Measurements from ENCODE around the gene PLEKHM2.

PLEKHM2 gene

DNA sequence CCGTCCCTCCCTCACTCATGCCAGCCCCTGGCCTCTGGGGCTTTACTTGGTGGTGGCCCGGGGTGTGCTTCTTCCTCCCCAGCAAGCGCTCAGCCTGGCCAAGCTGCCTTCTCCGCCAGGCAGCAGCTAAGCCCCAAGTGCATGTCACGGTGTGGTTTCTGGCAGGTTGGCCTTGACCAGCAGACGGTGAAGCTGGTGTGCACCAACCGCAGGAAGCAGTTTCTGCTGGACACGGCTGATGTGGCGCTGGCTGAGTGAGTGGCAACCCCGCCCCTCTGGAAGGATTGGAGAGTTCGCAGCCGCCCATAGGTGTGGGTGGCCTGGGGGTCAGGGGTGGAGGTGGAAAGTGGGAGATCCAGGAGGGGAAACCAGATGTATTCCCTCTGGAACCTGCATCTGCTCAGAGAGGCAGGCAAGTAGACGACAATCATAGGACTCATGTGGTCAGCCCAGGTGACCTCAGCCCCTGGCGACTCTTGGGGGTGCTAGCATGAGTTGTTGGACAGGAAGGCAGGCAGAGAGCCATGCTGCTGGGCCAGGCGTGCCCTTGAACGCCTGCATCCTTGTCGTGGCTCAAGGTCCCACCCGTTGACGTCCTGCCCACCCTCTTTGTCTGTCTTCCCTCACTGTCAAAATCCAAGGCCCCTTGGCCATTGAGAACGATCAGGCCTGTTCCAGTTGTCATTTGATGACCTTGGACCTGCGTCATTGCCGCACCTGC is 45.0 kb downstream of the PLEKHM2 start:
- no peak overlapping the region for H3K4me3 ChIP-seq (replicated peaks; ENCODE audit: low read depth, low read length)
- no peak for DNase-seq (ENCODE audit: extremely low read depth, low read depth)
- TF ChIP-seq, protein P1, sequence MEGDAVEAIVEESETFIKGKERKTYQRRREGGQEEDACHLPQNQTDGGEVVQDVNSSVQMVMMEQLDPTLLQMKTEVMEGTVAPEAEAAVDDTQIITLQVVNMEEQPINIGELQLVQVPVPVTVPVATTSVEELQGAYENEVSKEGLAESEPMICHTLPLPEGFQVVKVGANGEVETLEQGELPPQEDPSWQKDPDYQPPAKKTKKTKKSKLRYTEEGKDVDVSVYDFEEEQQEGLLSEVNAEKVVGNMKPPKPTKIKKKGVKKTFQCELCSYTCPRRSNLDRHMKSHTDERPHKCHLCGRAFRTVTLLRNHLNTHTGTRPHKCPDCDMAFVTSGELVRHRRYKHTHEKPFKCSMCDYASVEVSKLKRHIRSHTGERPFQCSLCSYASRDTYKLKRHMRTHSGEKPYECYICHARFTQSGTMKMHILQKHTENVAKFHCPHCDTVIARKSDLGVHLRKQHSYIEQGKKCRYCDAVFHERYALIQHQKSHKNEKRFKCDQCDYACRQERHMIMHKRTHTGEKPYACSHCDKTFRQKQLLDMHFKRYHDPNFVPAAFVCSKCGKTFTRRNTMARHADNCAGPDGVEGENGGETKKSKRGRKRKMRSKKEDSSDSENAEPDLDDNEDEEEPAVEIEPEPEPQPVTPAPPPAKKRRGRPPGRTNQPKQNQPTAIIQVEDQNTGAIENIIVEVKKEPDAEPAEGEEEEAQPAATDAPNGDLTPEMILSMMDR (IDR thresholded peaks at IDR 0.05; ENCODE audit: low read depth, low read length, missing control alignments): no peak

DNA sequence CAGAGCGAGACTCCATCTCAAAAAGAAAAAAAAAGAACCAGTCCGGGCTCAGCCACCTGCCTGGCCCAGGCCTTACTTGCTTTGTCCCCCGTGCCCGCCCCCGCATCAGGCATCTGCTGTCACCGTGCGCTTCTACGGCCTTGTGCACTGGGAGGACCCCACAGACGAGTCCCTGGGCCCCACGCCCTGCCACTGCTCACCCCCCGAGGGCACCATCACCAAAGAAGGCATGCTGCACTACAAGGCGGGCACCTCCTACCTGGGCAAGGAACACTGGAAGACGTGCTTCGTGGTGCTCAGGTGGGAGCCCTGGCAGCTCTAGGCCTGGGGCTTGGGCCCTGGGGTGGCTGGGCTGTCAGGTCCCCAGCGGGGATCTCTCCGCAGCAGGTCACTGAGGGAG is 46.3 kb downstream of the PLEKHM2 start:
- TF ChIP-seq, protein P1 (IDR thresholded peaks at IDR 0.05; ENCODE audit: low read depth, low read length, missing control alignments): no peak
- no peak overlapping the region for H3K4me3 ChIP-seq (replicated peaks; ENCODE audit: low read depth, low read length)
- no peak for DNase-seq (ENCODE audit: extremely low read depth, low read depth)

GRCh38 chr1:15730936-15731335 is 46.8 kb downstream of the PLEKHM2 start:
- no peak overlapping the region for H3K4me3 ChIP-seq (replicated peaks; ENCODE audit: low read depth, low read length)
- no peak for DNase-seq (ENCODE audit: extremely low read depth, low read depth)
- TF ChIP-seq, protein P1 (IDR thresholded peaks at IDR 0.05; ENCODE audit: low read depth, low read length, missing control alignments): no peak

GRCh38 chr1:15731735-15732685 is 47.9 kb downstream of the PLEKHM2 start:
- H3K4me3 ChIP-seq (replicated peaks; ENCODE audit: low read depth, low read length): no peak overlapping the region
- DNase-seq (ENCODE audit: extremely low read depth, low read depth): no peak
- TF ChIP-seq, protein P1 (IDR thresholded peaks at IDR 0.05; ENCODE audit: low read depth, low read length, missing control alignments): no peak

GRCh38 chr1:15732686-15733081 is 48.6 kb downstream of the PLEKHM2 start:
- TF ChIP-seq, protein P1 (IDR thresholded peaks at IDR 0.05; ENCODE audit: low read depth, low read length, missing control alignments): no peak

DNA sequence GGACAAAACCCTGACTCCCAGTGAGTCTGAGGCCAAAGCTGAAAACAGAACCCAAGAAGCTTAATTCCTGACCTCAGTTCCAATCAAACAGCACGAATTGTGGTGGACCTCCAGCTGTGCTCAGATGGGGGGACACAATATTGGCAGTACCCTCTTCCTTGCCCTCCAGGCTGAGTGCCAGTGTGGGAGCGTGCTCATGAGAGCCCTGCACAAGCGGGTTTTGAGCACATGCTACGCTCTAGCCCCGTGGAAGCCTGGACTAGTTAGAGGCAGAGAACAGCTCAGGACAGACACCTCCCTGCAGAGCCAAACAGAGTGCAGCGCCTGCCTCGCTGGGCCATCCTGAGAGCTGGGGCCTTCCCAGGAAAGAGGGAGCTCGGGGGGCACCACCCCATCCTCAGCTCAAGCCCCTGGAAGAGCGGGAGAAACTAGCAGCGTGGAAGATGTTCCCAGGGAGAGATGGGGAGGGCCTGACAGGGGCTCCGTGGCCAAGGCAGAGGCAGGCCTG is 49.2 kb downstream of the PLEKHM2 start:
- TF ChIP-seq, protein P1 (IDR thresholded peaks at IDR 0.05; ENCODE audit: low read depth, low read length, missing control alignments): no peak

More at GRCh38 chr1:15732686-15733081, 48.6 kb downstream of the PLEKHM2 start:
- DNase-seq (ENCODE audit: extremely low read depth, low read depth): no peak
- no peak overlapping the region for H3K4me3 ChIP-seq (replicated peaks; ENCODE audit: low read depth, low read length)

More for the DNA sequence above, 49.2 kb downstream of the PLEKHM2 start:
- H3K4me3 ChIP-seq (replicated peaks; ENCODE audit: low read depth, low read length): no peak overlapping the region
- no peak for DNase-seq (ENCODE audit: extremely low read depth, low read depth)
